SU-DHL-6 (cell line): ENCODE data around the gene ZNF579.

Experiments
- CTCF ChIP-seq: fragments of 200-600 bp; sonication (generic); IDR thresholded peaks from one replicate; pipeline ENCODE4 v1.5.1; 2017; ENCODE audit warnings: antibody characterized with exemption, mild to moderate bottlenecking, low read length, moderate library complexity; ENCODE audit not compliant: insufficient read depth, poor library complexity, severe bottlenecking
- EZH2phosphoT487 ChIP-seq: fragments of 200-600 bp; sonication (generic), shearing (Covaris generic); conservative IDR thresholded peaks from 2 replicates; pipeline ENCODE4 v1.6.1; 2018; ENCODE audit warnings: mild to moderate bottlenecking, antibody characterized with exemption, low read length, moderate library complexity, mixed read lengths

GRCh38 chr19:55543567-55543966 lies 37.1 kb downstream of the ZNF579 start:
- TF ChIP-seq CTCF (no peak), EZH2phosphoT487 (no peak)
